Loucy (cell line): ENCODE data around the gene IRS1.
A peak's percentile ranks its signal among the peaks of the same experiment; 100 is the strongest.

Experiments used
- H2AFZ ChIP-seq: fragments of 200-600 bp; sonication (generic); 2 replicates; pipeline ENCODE4 v1.6.0; 2016; ENCODE audit warnings: antibody characterized with exemption, mild to moderate bottlenecking, low read length, moderate library complexity
- H3F3A ChIP-seq: fragments of 200-600 bp; 2 replicates; pipeline ENCODE4 v1.6.0; 2016; ENCODE audit warnings: antibody characterized with exemption, low read depth, mild to moderate bottlenecking
- H3K27me3 ChIP-seq: fragments of 200-600 bp; sonication (generic); 2 replicates; pipeline ENCODE4 v1.6.1; 2014; ENCODE audit warnings: low read length, mild to moderate bottlenecking; ENCODE audit not compliant: insufficient read depth, poor library complexity, severe bottlenecking
- H3K36me3 ChIP-seq: fragments of 200-600 bp; sonication (generic); 2 replicates; pipeline ENCODE4 v1.6.1; 2016; ENCODE audit warnings: low read length; ENCODE audit not compliant: insufficient read depth
- H3K4me1 ChIP-seq: fragments of 200-600 bp; sonication (generic); 2 replicates; pipeline ENCODE4 v1.5.1; 2014; ENCODE audit warnings: low read length, mild to moderate bottlenecking; ENCODE audit not compliant: insufficient read depth, poor library complexity, severe bottlenecking
- H3K4me2 ChIP-seq: fragments of 200-600 bp; sonication (generic); 2 replicates; pipeline ENCODE4 v1.6.0; 2014; ENCODE audit warnings: antibody characterized with exemption, low read length, low read depth, mild to moderate bottlenecking; ENCODE audit not compliant: poor library complexity, severe bottlenecking
- H3K4me3 ChIP-seq: fragments of 200-600 bp; sonication (generic); 2 replicates; pipeline ENCODE4 v1.5.1; 2014; ENCODE audit warnings: low read length, mild to moderate bottlenecking, mixed read lengths; ENCODE audit not compliant: poor library complexity, severe bottlenecking
- H3K79me2 ChIP-seq: fragments of 200-600 bp; sonication (generic); 2 replicates; pipeline ENCODE4 v1.6.1; 2014; ENCODE audit warnings: low read length; ENCODE audit not compliant: insufficient read depth
- H3K9ac ChIP-seq: fragments of 200-600 bp; sonication (generic); 2 replicates; pipeline ENCODE4 v1.6.0; 2014; ENCODE audit warnings: mild to moderate bottlenecking, low read depth, low read length, moderate library complexity; ENCODE audit not compliant: poor library complexity, severe bottlenecking
- H3K9me2 ChIP-seq: fragments of 200-600 bp; sonication (generic); replicated peaks from 2 replicates; pipeline ENCODE4 v1.6.1; 2016; ENCODE audit warnings: low read depth, low read length, mixed read lengths
- H3K9me3 ChIP-seq: fragments of 200-600 bp; sonication (generic); 2 replicates; pipeline ENCODE4 v1.6.1; 2014; ENCODE audit warnings: mild to moderate bottlenecking, antibody characterized with exemption, low read length, low read depth; ENCODE audit not compliant: insufficient read depth
- H4K20me1 ChIP-seq: fragments of 200-600 bp; sonication (generic); 2 replicates; pipeline ENCODE4 v1.6.0; 2014; ENCODE audit warnings: antibody characterized with exemption, low read length, mild to moderate bottlenecking; ENCODE audit not compliant: insufficient read depth, poor library complexity, severe bottlenecking
- EZH2phosphoT487 ChIP-seq: fragments of 200-600 bp; IDR thresholded peaks from 2 replicates; pipeline ENCODE4 v1.6.1; 2018; ENCODE audit warnings: antibody characterized with exemption, mild to moderate bottlenecking, moderate library complexity, borderline replicate concordance
- TF ChIP-seq, protein P1 (sequence below): fragments of 200-600 bp; sonication (generic); conservative IDR thresholded peaks from 2 replicates; pipeline ENCODE4 v1.5.1; 2014; ENCODE audit warnings: mild to moderate bottlenecking, antibody characterized with exemption, low read length

Gene IRS1

DNA sequence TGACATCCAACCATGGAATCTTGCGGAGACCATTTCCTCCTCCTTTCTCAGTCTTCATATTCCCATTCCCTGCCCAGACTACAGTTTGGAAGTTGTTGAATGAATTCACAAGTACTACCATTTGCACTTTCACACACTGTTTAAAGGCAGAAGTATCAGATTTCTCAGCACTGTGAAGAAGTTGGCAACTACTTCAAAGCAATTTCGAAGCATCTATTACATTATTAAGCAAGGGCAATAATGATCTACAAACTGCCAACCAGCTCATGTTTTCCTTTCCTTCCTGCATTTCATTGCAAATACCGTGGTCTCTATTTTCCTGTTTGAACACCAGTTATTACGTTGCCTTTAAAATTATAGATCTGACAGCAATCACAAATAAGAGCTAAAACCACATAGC lies 105.5 kb downstream of the IRS1 start:
- H3F3A ChIP-seq, result peaks cover 15% of the 10 kb centered on the region
- H3K4me3 ChIP-seq, result peak overlapping the region; percentile 33
- no peaks in the 10 kb centered on the region for H3K79me2 ChIP-seq
- TF ChIP-seq, protein P1, sequence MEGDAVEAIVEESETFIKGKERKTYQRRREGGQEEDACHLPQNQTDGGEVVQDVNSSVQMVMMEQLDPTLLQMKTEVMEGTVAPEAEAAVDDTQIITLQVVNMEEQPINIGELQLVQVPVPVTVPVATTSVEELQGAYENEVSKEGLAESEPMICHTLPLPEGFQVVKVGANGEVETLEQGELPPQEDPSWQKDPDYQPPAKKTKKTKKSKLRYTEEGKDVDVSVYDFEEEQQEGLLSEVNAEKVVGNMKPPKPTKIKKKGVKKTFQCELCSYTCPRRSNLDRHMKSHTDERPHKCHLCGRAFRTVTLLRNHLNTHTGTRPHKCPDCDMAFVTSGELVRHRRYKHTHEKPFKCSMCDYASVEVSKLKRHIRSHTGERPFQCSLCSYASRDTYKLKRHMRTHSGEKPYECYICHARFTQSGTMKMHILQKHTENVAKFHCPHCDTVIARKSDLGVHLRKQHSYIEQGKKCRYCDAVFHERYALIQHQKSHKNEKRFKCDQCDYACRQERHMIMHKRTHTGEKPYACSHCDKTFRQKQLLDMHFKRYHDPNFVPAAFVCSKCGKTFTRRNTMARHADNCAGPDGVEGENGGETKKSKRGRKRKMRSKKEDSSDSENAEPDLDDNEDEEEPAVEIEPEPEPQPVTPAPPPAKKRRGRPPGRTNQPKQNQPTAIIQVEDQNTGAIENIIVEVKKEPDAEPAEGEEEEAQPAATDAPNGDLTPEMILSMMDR, result no peak
- peak; percentile 42; the same call in 1 of the 2 replicates for TF ChIP-seq EZH2phosphoT487
- no peaks in the 10 kb centered on the region for H4K20me1 ChIP-seq
- H3K4me1 ChIP-seq, result peaks cover 36% of the 10 kb centered on the region
- H2AFZ ChIP-seq, result no peak overlapping the region
- H3K9me2 ChIP-seq, result no peaks in the 10 kb centered on the region
- H3K4me2 ChIP-seq, result peak overlapping the region; percentile 62
- H3K9me3 ChIP-seq, result no peaks in the 10 kb centered on the region
- no peaks in the 10 kb centered on the region for H3K27me3 ChIP-seq
- no peaks in the 10 kb centered on the region for H3K36me3 ChIP-seq
- H3K9ac ChIP-seq, result peak overlapping the region; percentile 6

DNA sequence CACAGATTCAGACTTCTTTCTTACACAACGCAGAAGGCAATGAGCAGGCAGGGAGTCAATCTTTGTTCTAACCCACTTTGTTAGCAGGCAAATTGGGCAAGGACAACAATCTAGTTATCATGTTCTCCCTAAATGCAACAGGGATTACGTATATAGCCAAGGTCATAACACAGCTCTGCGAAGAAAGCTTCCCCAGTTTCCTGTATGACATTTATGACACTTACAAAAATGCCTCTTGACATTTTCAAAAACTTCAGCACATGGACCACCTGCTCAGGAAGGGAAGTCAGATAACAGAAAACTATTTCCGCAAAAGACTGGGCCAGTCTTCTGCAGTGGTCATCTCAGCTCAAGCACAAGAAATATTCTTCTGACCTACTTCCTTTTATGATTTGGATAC lies 106.1 kb downstream of the IRS1 start:
- peaks cover 15% of the 10 kb centered on the region for H3F3A ChIP-seq
- H3K79me2 ChIP-seq, result no peaks in the 10 kb centered on the region
- H3K27me3 ChIP-seq, result no peaks in the 10 kb centered on the region
- no peaks in the 10 kb centered on the region for H3K36me3 ChIP-seq
- no peaks in the 10 kb centered on the region for H3K9me3 ChIP-seq
- H3K4me3 ChIP-seq, result peak overlapping the region; percentile 33
- no peaks in the 10 kb centered on the region for H3K9me2 ChIP-seq
- H3K4me1 ChIP-seq, result peaks cover 36% of the 10 kb centered on the region
- peak overlapping the region; percentile 62 for H3K4me2 ChIP-seq
- no peaks in the 10 kb centered on the region for H4K20me1 ChIP-seq
- peak overlapping the region; percentile 26 for H3K9ac ChIP-seq
- no peak for TF ChIP-seq EZH2phosphoT487
- TF ChIP-seq, protein P1, result no peak
- no peak overlapping the region for H2AFZ ChIP-seq

DNA sequence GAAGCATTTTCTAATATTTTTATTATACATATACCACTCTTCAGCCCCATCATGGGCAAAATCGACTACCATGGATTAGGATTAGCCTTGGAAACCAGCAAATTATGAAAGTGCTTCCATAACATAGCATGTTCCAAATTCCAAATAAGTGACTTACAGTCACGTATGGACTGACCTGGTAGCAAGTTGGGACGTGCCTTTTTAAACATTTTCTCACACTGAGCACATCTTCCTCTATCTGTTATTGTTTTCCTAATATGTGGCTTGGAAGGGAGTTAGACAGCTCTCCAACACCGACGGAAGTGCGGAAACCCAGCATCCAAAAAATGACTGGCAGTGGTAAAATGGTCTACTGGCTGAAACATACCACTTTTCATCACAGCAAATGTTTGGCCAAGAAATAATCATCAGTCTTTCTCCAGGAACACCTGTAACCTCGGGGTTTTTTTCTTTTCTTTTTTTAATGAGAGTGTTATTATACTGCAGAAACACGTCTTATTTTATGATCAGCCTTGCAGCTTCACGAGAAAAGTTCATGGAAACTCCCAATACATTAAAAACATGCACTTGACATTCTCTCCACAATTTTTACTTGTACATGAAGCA lies 107.0 kb downstream of the IRS1 start:
- Histone ChIP-seq H3K4me3 (peak overlapping the region; percentile 15), H3K4me1 (peaks cover 36% of the 10 kb centered on the region), H2AFZ (no peak overlapping the region), H3K9ac (peak overlapping the region; percentile 26), H3K9me2 (no peaks in the 10 kb centered on the region), H3K4me2 (peak overlapping the region; percentile 62), H3K79me2 (no peaks in the 10 kb centered on the region), H3K27me3 (no peaks in the 10 kb centered on the region), H3K9me3 (no peaks in the 10 kb centered on the region), H3K36me3 (no peaks in the 10 kb centered on the region), H4K20me1 (no peaks in the 10 kb centered on the region), H3F3A (peaks cover 15% of the 10 kb centered on the region)
- no peak for TF ChIP-seq EZH2phosphoT487
- TF ChIP-seq, protein P1, result no peak
